SK-N-SH (cell line): Measurements from ENCODE around the gene MAMDC4. TPM values are rescaled to one million over a fixed set of nuclear protein-coding genes. Genes with fewer than 3 reads are reported as not detected.

Experiments used
- CTCF ChIA-PET: fragments of 300-600, 350-600 bp; formaldehyde crosslinking; extraction: SDS; loops from one replicate; lab custom pipeline; 2021; lab: Yijun Ruan, JAX
- POLR2A ChIA-PET: fragments of 350-600 bp; sonication (Branson Sonifier 250); formaldehyde crosslinking; extraction: SDS; loops from one replicate; lab custom pipeline; 2020; ENCODE audit warnings: antibody characterized with exemption, inconsistent platforms; lab: Yijun Ruan, JAX
- DNase-seq: peaks from one replicate; pipeline ENCODE4 v3.0.0; 2012
- H2AFZ ChIP-seq: fragments of 200-600 bp; sonication (generic); 2 replicates; pipeline ENCODE4 v1.8.1; 2016; ENCODE audit warnings: antibody characterized with exemption, mild to moderate bottlenecking, low read depth
- H3F3A ChIP-seq: fragments of 200-600 bp; sonication (generic); replicated peaks from 2 replicates; pipeline ENCODE3; 2016; ENCODE audit warnings: antibody characterized with exemption, mild to moderate bottlenecking; ENCODE audit not compliant: insufficient read depth
- H3K27ac ChIP-seq, 2 experiments: fragments of 200-500 bp in 1 of 2; fragments of 200-600 bp in 1 of 2; sonication (Bioruptor generic) in 1 of 2; sonication (generic), shearing (Covaris generic) in 1 of 2; 2 replicates each; pipeline versions ENCODE4 v1.5.1 to v1.6.1; 2014 to 2016; ENCODE audit warnings: low read depth in 2 of 2, inconsistent platforms in 1 of 2, low read length in 1 of 2, mild to moderate bottlenecking in 1 of 2, mixed read lengths in 1 of 2
- H3K27me3 ChIP-seq: fragments of 200-600 bp; sonication (generic), shearing (Covaris generic); 2 replicates; pipeline ENCODE4 v1.6.1; 2016; ENCODE audit warnings: mixed run types; ENCODE audit not compliant: insufficient read depth
- H3K36me3 ChIP-seq, 2 experiments: fragments of 200-500 bp in 1 of 2; fragments of 200-600 bp in 1 of 2; sonication (Bioruptor generic) in 1 of 2; sonication (generic) in 1 of 2; replicated peaks in 1 of 2; 2 replicates each; pipeline versions ENCODE3 to v1.5.1; 2014 to 2016; ENCODE audit warnings: low read length in 1 of 2, mild to moderate bottlenecking in 1 of 2; ENCODE audit not compliant: insufficient read depth in 2 of 2, control insufficient read depth in 1 of 2
- H3K4me1 ChIP-seq, 2 experiments: fragments of 200-500 bp in 1 of 2; fragments of 200-600 bp in 1 of 2; sonication (Bioruptor generic) in 1 of 2; sonication (generic), shearing (Covaris generic) in 1 of 2; 2 replicates each; pipeline versions ENCODE4 v1.5.1 to v1.6.1; 2014 to 2016; ENCODE audit warnings: low read depth in 1 of 2, low read length in 1 of 2, mixed run types in 1 of 2; ENCODE audit not compliant: insufficient read depth in 2 of 2, control insufficient read depth in 1 of 2
- H3K4me2 ChIP-seq: fragments of 200-600 bp; sonication (generic), shearing (Covaris generic); 2 replicates; pipeline ENCODE4 v1.6.1; 2017; ENCODE audit warnings: mixed run types
- H3K4me3 ChIP-seq, 2 experiments: fragments of 200-500 bp in 1 of 2; fragments of 200-600 bp in 1 of 2; sonication (Bioruptor generic) in 1 of 2; sonication (generic), shearing (Covaris generic) in 1 of 2; 2 replicates each; pipeline versions ENCODE4 v1.5.1 to v1.8.1; 2014 to 2016; ENCODE audit warnings: low read depth in 2 of 2, inconsistent platforms in 1 of 2, low read length in 1 of 2, mild to moderate bottlenecking in 1 of 2, mixed read lengths in 1 of 2, moderate library complexity in 1 of 2
- H3K79me2 ChIP-seq: fragments of 200-600 bp; sonication (generic); 2 replicates; pipeline ENCODE4 v1.8.1; 2017; ENCODE audit warnings: mild to moderate bottlenecking; ENCODE audit not compliant: insufficient read depth
- H3K9ac ChIP-seq: fragments of 200-600 bp; sonication (generic); 2 replicates; pipeline ENCODE4 v1.6.1; 2017; ENCODE audit warnings: mixed run types
- H3K9me2 ChIP-seq: fragments of 200-600 bp; sonication (generic); 2 replicates; pipeline ENCODE4 v1.6.1; 2017; ENCODE audit warnings: mixed run types
- H3K9me3 ChIP-seq: fragments of 200-600 bp; sonication (generic); 2 replicates; pipeline ENCODE4 v1.6.1; 2017; ENCODE audit warnings: mixed run types, mild to moderate bottlenecking, moderate library complexity
- H4K20me1 ChIP-seq: fragments of 200-600 bp; sonication (generic); 2 replicates; pipeline ENCODE4 v1.6.1; 2017; ENCODE audit warnings: mild to moderate bottlenecking, mixed run types; ENCODE audit not compliant: insufficient read depth
- CTCF ChIP-seq: fragments of 200-600 bp; sonication (generic); IDR thresholded peaks from 2 replicates; pipeline ENCODE4 v1.6.1; 2017; ENCODE audit warnings: antibody characterized with exemption, mild to moderate bottlenecking, moderate library complexity
- ELF1 ChIP-seq: IDR thresholded peaks from 2 replicates; pipeline ENCODE4 v1.4.0; 2012
- EP300 ChIP-seq, 2 experiments: IDR thresholded peaks; 2 replicates each; pipeline versions ENCODE4 v1.4.0 to v1.6.1; 2012; ENCODE audit warnings: borderline replicate concordance in 1 of 2, low read depth in 1 of 2, low read length in 1 of 2
- FOSL2 ChIP-seq: IDR thresholded peaks from 2 replicates; pipeline ENCODE4 v1.4.0; 2012; ENCODE audit warnings: low read depth, mild to moderate bottlenecking, moderate library complexity, borderline replicate concordance
- FOXM1 ChIP-seq: IDR thresholded peaks from 2 replicates; pipeline ENCODE4 v1.4.0; 2012; ENCODE audit warnings: low read depth, mild to moderate bottlenecking
- GABPA ChIP-seq: IDR thresholded peaks from 2 replicates; pipeline ENCODE4 v1.4.0; 2012; ENCODE audit warnings: low read depth, mild to moderate bottlenecking
- GATA2 ChIP-seq: sonication (generic); formaldehyde crosslinking; IDR thresholded peaks from 2 replicates; pipeline ENCODE4 v1.5.0; 2020; ENCODE audit warnings: mild to moderate bottlenecking, missing genetic modification reagents
- IRF3 ChIP-seq: fragments of 150-350 bp; IDR thresholded peaks from 2 replicates; pipeline ENCODE4 v1.6.1; 2016; ENCODE audit warnings: mild to moderate bottlenecking, low read depth, low read length
- JUND ChIP-seq: IDR thresholded peaks from 2 replicates; pipeline ENCODE4 v1.4.0; 2012
- MXI1 ChIP-seq: IDR thresholded peaks from 2 replicates; pipeline ENCODE4 v1.6.1; 2012; ENCODE audit warnings: mild to moderate bottlenecking, low read depth, low read length, improper control_type of control experiment
- POLR2AphosphoS5 ChIP-seq: IDR thresholded peaks from 2 replicates; pipeline ENCODE4 v1.6.1; 2012; ENCODE audit warnings: low read depth, low read length
- RCOR1 ChIP-seq: fragments of 150-350 bp; IDR thresholded peaks from 2 replicates; pipeline ENCODE4 v1.6.1; 2017; ENCODE audit warnings: antibody characterized with exemption, low read length
- REST ChIP-seq: IDR thresholded peaks from 2 replicates; pipeline ENCODE4 v1.6.1; 2012; ENCODE audit warnings: mild to moderate bottlenecking, low read depth, low read length, moderate library complexity
- RXRA ChIP-seq: IDR thresholded peaks from 2 replicates; pipeline ENCODE4 v1.4.0; 2012; ENCODE audit warnings: low read depth, mild to moderate bottlenecking, borderline replicate concordance
- TCF12 ChIP-seq: IDR thresholded peaks from 2 replicates; pipeline ENCODE4 v1.4.0; 2012
- TEAD4 ChIP-seq: IDR thresholded peaks from 2 replicates; pipeline ENCODE4 v1.4.0; 2012; ENCODE audit warnings: mild to moderate bottlenecking, borderline replicate concordance; ENCODE audit not compliant: insufficient read depth
- USF2 ChIP-seq: fragments of 150-350 bp; IDR thresholded peaks from 2 replicates; pipeline ENCODE4 v1.6.1; 2017; ENCODE audit warnings: antibody characterized with exemption, low read length, low read depth, borderline replicate concordance
- YY1 ChIP-seq: IDR thresholded peaks from 2 replicates; pipeline ENCODE4 v1.4.0; 2012; ENCODE audit warnings: low read depth, mild to moderate bottlenecking
- ZBTB33 ChIP-seq: IDR thresholded peaks from 2 replicates; pipeline ENCODE4 v1.4.0; 2012; ENCODE audit warnings: low read depth, borderline replicate concordance
- WGBS: methylation state at CpG from one replicate; pipeline ENCODE4 v1.1.6; 2017; ENCODE audit warnings: low lambda C conversion rate; 5-methylcytosine and 5-hydroxymethylcytosine counted together
- polyA plus RNA-seq, 3 experiments: library from polyadenylated mRNA; depleted of rRNA; stranded (reverse); fragments of >200 nt; gene quantifications; 2 replicates each; pipeline ENCODE4 v1.2.3, GENCODE V29; 2012

Gene MAMDC4
- polyA plus RNA-seq, 1 of the 3 experiments (the other 2 are of a cell fraction), result 4.2 TPM

GRCh38 chr9:136839229-136840139 is 12.7 kb upstream of the MAMDC4 start:
- Histone ChIP-seq H3K4me2 (no peak overlapping the region), H3K27me3 (no peaks in the 10 kb centered on the region), H3K9me2 (no peaks in the 10 kb centered on the region), H3F3A (peaks cover 19% of the 10 kb centered on the region), H2AFZ (no peak overlapping the region), H4K20me1 (peaks cover 10% of the 10 kb centered on the region; the same call in 1 of the 2 replicates), H3K27ac (no peak overlapping the region; a peak in 1 of 4 replicates), H3K9ac (no peak overlapping the region), H3K79me2 (no peaks in the 10 kb centered on the region), H3K4me3 (no peak overlapping the region), H3K9me3 (no peaks in the 10 kb centered on the region)
- 94% methylated on average over 15 of the region's 36 CpGs for WGBS
- DNase-seq, result no peak
- ChIA-PET POLR2A (interaction anchor here (0.9 to 1.8 kb wide), 2 partner anchors 10 to 39 kb away, joined by 4 to 6 read pairs; no protein-coding TSS in a partner anchor), CTCF (no interaction called here)
- no peak for TF ChIP-seq FOXM1
- no peak for TF ChIP-seq RCOR1
- TF ChIP-seq YY1, result no peak
- no peak for TF ChIP-seq ZBTB33
- no peak for TF ChIP-seq IRF3
- TF ChIP-seq REST, result no peak
- TF ChIP-seq JUND, result no peak
- TF ChIP-seq TEAD4, result no peak
- no peak for TF ChIP-seq EP300 (IDR thresholded peaks at IDR 0.05; ENCODE audit: borderline replicate concordance in 1 of 2, low read depth in 1 of 2, low read length in 1 of 2)
- TF ChIP-seq POLR2AphosphoS5, result no peak
- no peak for TF ChIP-seq RXRA
- TF ChIP-seq USF2, result no peak
- TF ChIP-seq GABPA, result no peak
- TF ChIP-seq GATA2 (CRISPR knock-in tag), result no peak
- TF ChIP-seq FOSL2, result no peak
- no peak for TF ChIP-seq CTCF
- no peak for TF ChIP-seq MXI1
- no peak for TF ChIP-seq TCF12
- no peak for TF ChIP-seq ELF1
- TF ChIP-seq, all 33 proteins: peak for 0
- Histone ChIP-seq H3K36me3 (peaks cover 0 to 16% of the 10 kb centered on the region in 2 experiments), H3K4me1 (peaks cover 24 to 29% of the 10 kb centered on the region in 2 experiments; a peak in 2 of 4 replicates)
